ENCODE data around the gene SLC23A1.
"Not testable (repeated sequence)": the region's sequence is repeated elsewhere in the genome, so short reads cannot be mapped to it uniquely, and the experiment has no call there.

SLC23A1 gene

GRCh38 chr5:139363937-139364336 is 19.2 kb downstream of the SLC23A1 start:
- DNase-seq, result no peak

- no peak for DNase-seq
Measured at GRCh38 chr5:139361835-139362429, 21.2 kb downstream of the SLC23A1 start.

- DNase-seq, result no peak
Measured at GRCh38 chr5:139360384-139360783, 22.7 kb downstream of the SLC23A1 start.

- DNase-seq, result no peak
Measured at GRCh38 chr5:139358064-139358463, 25.0 kb downstream of the SLC23A1 start.

- not testable (repeated sequence) for DNase-seq
Measured at GRCh38 chr5:139355900-139356299, 27.2 kb downstream of the SLC23A1 start.

- no peak for DNase-seq
Measured at GRCh38 chr5:139354186-139354585, 28.9 kb downstream of the SLC23A1 start.

GRCh38 chr5:139347863-139348262 is 35.2 kb downstream of the SLC23A1 start:
- not testable (repeated sequence) for DNase-seq

GRCh38 chr5:139345442-139345841 is 37.7 kb downstream of the SLC23A1 start:
- DNase-seq, result not testable (repeated sequence)

GRCh38 chr5:139344177-139344576 is 38.9 kb downstream of the SLC23A1 start:
- DNase-seq, result no peak

GRCh38 chr5:139343476-139343875 is 39.6 kb downstream of the SLC23A1 start:
- no peak for DNase-seq

- no peak for DNase-seq
Measured at GRCh38 chr5:139342423-139342723, 40.7 kb downstream of the SLC23A1 start.

GRCh38 chr5:139341689-139342422 is 41.2 kb downstream of the SLC23A1 start, which contains the start of gene PAIP2:
Gene PAIP2, plus strand, starts transcription at chr5:139341854. Its CDS starts 21,931 bp downstream, at chr5:139363785.
- peak; percentile 80 for DNase-seq

GRCh38 chr5:139341187-139341688 is 41.9 kb downstream of the SLC23A1 start:
- DNase-seq, result no peak

- no peak for DNase-seq
Measured at GRCh38 chr5:139340051-139340450, 43.0 kb downstream of the SLC23A1 start.

GRCh38 chr5:139335811-139336210 is 47.3 kb downstream of the SLC23A1 start:
- no peak for DNase-seq
